Esophagus squamous epithelium (tissue), 5 donors: ENCODE measurements around the gene ERC2. TPM values are rescaled to one million over a fixed set of nuclear protein-coding genes. Genes with fewer than 3 reads are reported as not detected.

Source experiments
- DNase-seq: peaks from one replicate; lab custom pipeline; 2025; lab: John Stamatoyannopoulos, UW
- H3K27ac ChIP-seq, 4 donors: fragments of 200-600 bp; sonication (generic); one replicate each; pipeline ENCODE4 v1.5.1; 2016 to 2019; ENCODE audit warnings: mild to moderate bottlenecking in 1 of 4
- H3K27me3 ChIP-seq, 4 donors: fragments of 200-600 bp; sonication (generic); 1 replicate in 3 of 4; 2 replicates in 1 of 4; pipeline versions ENCODE4 v1.5.1 to v1.6.0; 2017 to 2021; ENCODE audit warnings: antibody characterized with exemption in 1 of 4
- H3K36me3 ChIP-seq, 3 donors: fragments of 200-600 bp; sonication (generic); one replicate each; pipeline ENCODE4 v1.5.1; 2016 to 2019
- H3K4me1 ChIP-seq, 3 donors: fragments of 200-600 bp; sonication (generic); one replicate each; pipeline ENCODE4 v1.5.1; 2017 to 2019
- H3K4me3 ChIP-seq, 4 donors: fragments of 200-600 bp; sonication (generic); 1 replicate in 3 of 4; 2 replicates in 1 of 4; pipeline ENCODE4 v1.5.1; 2016 to 2019; ENCODE audit warnings: mild to moderate bottlenecking in 2 of 4, moderate library complexity in 1 of 4
- H3K9me3 ChIP-seq, 3 donors: fragments of 200-600 bp; sonication (generic); one replicate each; pipeline ENCODE4 v1.5.1; 2016 to 2019
- POLR2A ChIP-seq, 4 donors: fragments of 450-650 bp; IDR thresholded peaks; one replicate each; pipeline ENCODE4 v1.6.1; 2017; ENCODE audit warnings: antibody characterized with exemption in 4 of 4, mild to moderate bottlenecking in 4 of 4, moderate library complexity in 3 of 4
- WGBS, 2 donors: methylation state at CpG; one replicate each; pipeline ENCODE4 v1.1.5; 2018; 5-methylcytosine and 5-hydroxymethylcytosine counted together
- intact Hi-C: fragments of 100-400 bp; cut with DNase I; formaldehyde crosslinking; loops from one replicate; pipeline ENCODE4 v1.15.0; 2022
- total RNA-seq, 4 donors: library from RNA; depleted of rRNA; stranded (reverse); fragments of >200 nt; gene quantifications; one replicate each; pipeline ENCODE4 v1.1.0, GENCODE V29; 2016
- TF ChIP-seq, protein P1 (sequence below), 6 experiments: fragments of 450-650 bp in 4 of 6; fragments of 200-600 bp in 2 of 6; sonication (generic) in 2 of 6; IDR thresholded peaks; one replicate each; pipeline ENCODE4 v1.5.1; 2016 to 2019; ENCODE audit warnings: antibody characterized with exemption in 6 of 6, mild to moderate bottlenecking in 4 of 6, moderate library complexity in 4 of 6
- donor health status: DM: yes; HTN: yes; CAD: no.

The ERC2 gene
- total RNA-seq, 4 donors from 2014 or later: 0.12 to 1.9 (median 0.86) TPM

GRCh38 chr3:55571913-55572312, 896.4 kb downstream of the ERC2 start:
- H3K36me3 ChIP-seq: no peaks in the 10 kb centered on the region
- DNase-seq: no peak
- intact Hi-C loops: no loop called here
- WGBS, 2 donors: 25 to 47% methylated on average over 1 to 5 of the region's 10 CpGs
- H3K9me3 ChIP-seq: no peaks in the 10 kb centered on the region
- H3K27ac ChIP-seq: peak overlapping the region in 1 of 4 donors; percentile 19
- H3K4me3 ChIP-seq: no peak overlapping the region
- no peaks in the 10 kb centered on the region for H3K27me3 ChIP-seq
- peaks cover 0 to 20% (median 0%) of the 10 kb centered on the region in 3 donors for H3K4me1 ChIP-seq
- TF ChIP-seq, protein P1, sequence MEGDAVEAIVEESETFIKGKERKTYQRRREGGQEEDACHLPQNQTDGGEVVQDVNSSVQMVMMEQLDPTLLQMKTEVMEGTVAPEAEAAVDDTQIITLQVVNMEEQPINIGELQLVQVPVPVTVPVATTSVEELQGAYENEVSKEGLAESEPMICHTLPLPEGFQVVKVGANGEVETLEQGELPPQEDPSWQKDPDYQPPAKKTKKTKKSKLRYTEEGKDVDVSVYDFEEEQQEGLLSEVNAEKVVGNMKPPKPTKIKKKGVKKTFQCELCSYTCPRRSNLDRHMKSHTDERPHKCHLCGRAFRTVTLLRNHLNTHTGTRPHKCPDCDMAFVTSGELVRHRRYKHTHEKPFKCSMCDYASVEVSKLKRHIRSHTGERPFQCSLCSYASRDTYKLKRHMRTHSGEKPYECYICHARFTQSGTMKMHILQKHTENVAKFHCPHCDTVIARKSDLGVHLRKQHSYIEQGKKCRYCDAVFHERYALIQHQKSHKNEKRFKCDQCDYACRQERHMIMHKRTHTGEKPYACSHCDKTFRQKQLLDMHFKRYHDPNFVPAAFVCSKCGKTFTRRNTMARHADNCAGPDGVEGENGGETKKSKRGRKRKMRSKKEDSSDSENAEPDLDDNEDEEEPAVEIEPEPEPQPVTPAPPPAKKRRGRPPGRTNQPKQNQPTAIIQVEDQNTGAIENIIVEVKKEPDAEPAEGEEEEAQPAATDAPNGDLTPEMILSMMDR (IDR thresholded peaks at IDR 0.05): peak in 3 of 6 experiments; percentile 22 to 52 (median 50)
- no peak for TF ChIP-seq POLR2A (IDR thresholded peaks at IDR 0.05)

DNA sequence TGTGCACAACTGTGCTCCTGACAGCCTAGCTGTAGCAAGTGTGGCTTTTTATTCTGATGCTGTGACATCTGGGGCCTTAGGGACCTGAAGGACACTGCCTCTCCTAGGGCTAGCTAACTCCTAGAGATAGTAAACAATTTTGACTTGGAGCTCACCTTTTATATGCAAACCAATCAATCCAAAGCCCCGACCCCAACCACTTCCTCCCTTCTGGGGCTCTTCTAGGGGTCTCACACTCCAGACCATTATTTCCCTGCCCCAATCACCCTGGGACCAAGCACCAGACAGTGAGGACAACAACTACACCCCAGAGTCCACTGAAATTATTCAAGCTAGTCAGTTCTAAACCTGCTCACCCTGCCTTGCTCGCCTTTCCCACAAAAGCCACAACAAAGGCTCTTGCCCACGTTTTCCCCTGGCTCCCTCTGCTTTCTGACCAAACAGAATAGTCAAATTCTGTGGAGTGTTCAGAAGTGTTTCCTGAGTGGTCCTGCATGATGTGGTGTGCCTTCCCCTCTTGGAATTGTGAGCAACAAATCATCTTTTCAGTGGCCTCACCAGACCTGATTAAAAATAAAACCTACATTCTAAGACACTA, 897.0 kb downstream of the ERC2 start:
- no peak for DNase-seq
- intact Hi-C loops: no loop called here
- Histone ChIP-seq H3K36me3 (no peaks in the 10 kb centered on the region), H3K9me3 (no peaks in the 10 kb centered on the region), H3K4me3 (no peak overlapping the region), H3K27ac (peak overlapping the region in 1 of 4 donors; percentile 10), H3K4me1 (peaks cover 0 to 18% (median 0%) of the 10 kb centered on the region in 3 donors), H3K27me3 (no peaks in the 10 kb centered on the region)
- TF ChIP-seq POLR2A (IDR thresholded peaks at IDR 0.05): no peak
- TF ChIP-seq, protein P1 (IDR thresholded peaks at IDR 0.05): no peak
- 46 to 59% methylated on average over 3 of the region's 3 CpGs for WGBS, 2 donors

DNA sequence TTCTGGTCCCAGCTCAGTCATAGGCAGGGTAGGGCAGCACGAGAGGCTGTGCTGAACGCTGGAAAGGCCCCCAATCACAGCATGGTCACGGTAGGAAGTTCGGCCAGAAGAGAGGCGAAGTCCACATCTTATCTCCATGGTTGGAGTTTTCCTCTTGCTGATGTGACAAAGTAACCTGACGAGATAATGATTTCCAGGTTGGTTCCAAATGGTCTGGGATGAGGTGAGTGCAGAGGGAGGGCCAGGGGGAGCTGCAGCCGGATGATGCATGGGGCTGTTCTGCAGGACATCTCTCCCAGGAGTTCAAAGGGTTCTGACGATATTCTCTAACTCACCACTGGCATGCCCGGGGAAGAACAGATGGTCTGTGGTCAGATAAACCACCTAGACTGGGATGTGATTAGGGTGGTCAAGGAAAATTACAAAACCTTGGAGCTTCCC, 898.0 kb downstream of the ERC2 start:
- 65 to 79% methylated on average over 6 to 7 of the region's 9 CpGs for WGBS, 2 donors

DNA sequence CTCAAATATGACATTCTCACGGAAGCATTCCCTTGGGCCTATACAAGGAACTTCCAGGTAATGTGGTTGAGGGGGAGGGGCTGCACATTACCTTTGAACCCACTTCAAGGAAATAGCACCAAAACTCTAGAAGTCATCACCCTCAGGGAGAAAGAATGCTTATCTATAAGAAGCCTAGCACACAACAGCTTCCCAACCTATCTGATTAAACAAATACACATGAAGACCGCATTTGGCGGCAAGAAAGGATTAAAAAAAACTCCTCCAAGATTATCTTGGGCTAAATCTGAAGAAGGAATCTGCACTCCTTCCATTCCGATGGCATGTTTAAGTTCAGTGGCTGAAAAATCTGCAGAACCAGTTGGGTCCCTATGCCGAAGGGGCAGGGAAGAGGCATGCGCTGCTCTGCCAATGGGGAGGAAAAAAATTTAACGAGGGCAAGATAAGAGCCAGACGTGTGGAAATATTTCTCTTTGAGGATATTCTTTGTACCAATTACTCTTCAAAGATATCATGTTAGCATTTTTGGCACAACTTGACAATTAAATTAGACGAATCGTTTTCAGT, 899.2 kb downstream of the ERC2 start:
- no peaks in the 10 kb centered on the region for H3K36me3 ChIP-seq
- WGBS, 2 donors: 75 to 80% methylated on average over 10 of the region's 10 CpGs
- H3K9me3 ChIP-seq: no peaks in the 10 kb centered on the region
- peaks cover 0 to 16% (median 0%) of the 10 kb centered on the region in 3 donors for H3K4me1 ChIP-seq
- intact Hi-C loops: no loop called here
- no peak overlapping the region for H3K27ac ChIP-seq
- no peaks in the 10 kb centered on the region for H3K27me3 ChIP-seq
- H3K4me3 ChIP-seq: no peak overlapping the region
- TF ChIP-seq POLR2A (IDR thresholded peaks at IDR 0.05): no peak
- TF ChIP-seq, protein P1 (IDR thresholded peaks at IDR 0.05): no peak
- no peak for DNase-seq

More for the DNA sequence above, 898.0 kb downstream of the ERC2 start:
- intact Hi-C loops: no loop called here
- TF ChIP-seq POLR2A (IDR thresholded peaks at IDR 0.05): no peak
- TF ChIP-seq, protein P1 (IDR thresholded peaks at IDR 0.05): no peak
- Histone ChIP-seq H3K27me3 (no peaks in the 10 kb centered on the region), H3K4me1 (peaks cover 0 to 16% (median 0%) of the 10 kb centered on the region in 3 donors), H3K27ac (no peak overlapping the region), H3K9me3 (no peaks in the 10 kb centered on the region), H3K36me3 (no peaks in the 10 kb centered on the region), H3K4me3 (no peak overlapping the region)
- no peak for DNase-seq

- Histone ChIP-seq H3K27me3 (no peaks in the 10 kb centered on the region), H3K4me3 (no peak overlapping the region), H3K36me3 (no peaks in the 10 kb centered on the region), H3K9me3 (no peaks in the 10 kb centered on the region), H3K4me1 (peaks cover 0 to 15% (median 0%) of the 10 kb centered on the region in 3 donors), H3K27ac (no peak overlapping the region)
- no peak for DNase-seq
- 72 to 86% methylated on average over 3 of the region's 3 CpGs for WGBS, 2 donors
- TF ChIP-seq, protein P1 (IDR thresholded peaks at IDR 0.05): no peak
- TF ChIP-seq POLR2A (IDR thresholded peaks at IDR 0.05): no peak
- intact Hi-C loops: no loop called here
Measured at GRCh38 chr3:55567615-55568014, 900.7 kb downstream of the ERC2 start.
